ENCODE measurements around the gene GOLGA6L24.
A peak's percentile ranks its signal among the peaks of the same experiment; 100 is the strongest.
"Not testable (repeated sequence)": the region's sequence is repeated elsewhere in the genome, so short reads cannot be mapped to it uniquely, and the experiment has no call there.

GOLGA6L24 gene, protein sequence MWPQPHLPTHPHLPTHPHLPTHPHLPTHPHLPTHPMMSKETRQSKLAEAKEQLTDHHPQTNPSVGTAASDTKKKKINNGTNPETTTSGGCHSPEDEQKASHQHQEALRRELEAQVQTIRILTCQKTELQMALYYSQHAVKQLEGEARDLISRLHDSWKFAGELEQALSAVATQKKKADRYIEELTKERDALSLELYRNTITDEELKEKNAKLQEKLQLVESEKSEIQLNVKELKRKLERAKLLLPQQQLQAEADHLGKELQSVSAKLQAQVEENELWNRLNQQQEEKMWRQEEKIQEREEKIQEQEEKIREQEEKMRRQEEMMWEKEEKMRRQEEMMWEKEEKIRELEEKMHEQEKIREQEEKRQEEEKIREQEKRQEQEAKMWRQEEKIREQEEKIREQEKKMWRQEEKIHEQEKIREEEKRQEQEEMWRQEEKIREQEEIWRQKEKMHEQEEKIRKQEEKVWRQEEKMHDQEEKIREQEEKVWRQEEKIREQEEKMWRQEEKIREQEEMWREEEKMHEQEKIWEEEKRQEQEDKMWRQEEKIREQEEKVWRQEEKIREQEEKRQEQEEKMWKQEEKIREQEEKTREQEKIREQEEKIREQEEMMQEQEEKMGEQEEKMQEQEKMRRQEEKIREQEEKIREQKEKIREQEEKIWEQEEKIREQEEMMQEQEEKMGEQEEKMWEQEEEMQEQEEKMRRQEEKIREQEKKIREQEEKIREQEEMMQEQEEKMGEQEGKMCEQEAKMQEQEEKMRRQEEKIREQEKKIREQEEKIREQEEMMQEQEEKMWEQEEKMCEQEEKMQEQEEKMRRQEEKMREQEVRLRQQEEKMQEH

GRCh38 chr15:28357984-28358383 is at the start of gene GOLGA6L24:
Gene GOLGA6L24 (minus strand): TSS chr15:28358084. CDS start chr15:28358023, 61 bp downstream.
- not testable (repeated sequence) for DNase-seq

GRCh38 chr15:28402774-28403435 is 45.0 kb upstream of the GOLGA6L24 start:
- DNase-seq, result not testable (repeated sequence)

- not testable (repeated sequence) for DNase-seq
Observed at GRCh38 chr15:28396022-28396421, 38.1 kb upstream of the GOLGA6L24 start.

GRCh38 chr15:28380053-28380452 is 22.2 kb upstream of the GOLGA6L24 start:
- not testable (repeated sequence) for DNase-seq

GRCh38 chr15:28378364-28378763 is 20.5 kb upstream of the GOLGA6L24 start, which contains the start of gene GOLGA8F:
Gene GOLGA8F (plus strand): TSS chr15:28378664. CDS start chr15:28378762, 98 bp downstream.
- not testable (repeated sequence) for DNase-seq

GRCh38 chr15:28365502-28365901 is 7.6 kb upstream of the GOLGA6L24 start:
- not testable (repeated sequence) for DNase-seq

GRCh38 chr15:28322129-28322588 is 35.7 kb downstream of the GOLGA6L24 start, which contains the start of gene HERC2:
Gene HERC2 (minus strand): TSS chr15:28322179. CDS start chr15:28321433, 746 bp downstream.
- not testable (repeated sequence) for DNase-seq

DNA sequence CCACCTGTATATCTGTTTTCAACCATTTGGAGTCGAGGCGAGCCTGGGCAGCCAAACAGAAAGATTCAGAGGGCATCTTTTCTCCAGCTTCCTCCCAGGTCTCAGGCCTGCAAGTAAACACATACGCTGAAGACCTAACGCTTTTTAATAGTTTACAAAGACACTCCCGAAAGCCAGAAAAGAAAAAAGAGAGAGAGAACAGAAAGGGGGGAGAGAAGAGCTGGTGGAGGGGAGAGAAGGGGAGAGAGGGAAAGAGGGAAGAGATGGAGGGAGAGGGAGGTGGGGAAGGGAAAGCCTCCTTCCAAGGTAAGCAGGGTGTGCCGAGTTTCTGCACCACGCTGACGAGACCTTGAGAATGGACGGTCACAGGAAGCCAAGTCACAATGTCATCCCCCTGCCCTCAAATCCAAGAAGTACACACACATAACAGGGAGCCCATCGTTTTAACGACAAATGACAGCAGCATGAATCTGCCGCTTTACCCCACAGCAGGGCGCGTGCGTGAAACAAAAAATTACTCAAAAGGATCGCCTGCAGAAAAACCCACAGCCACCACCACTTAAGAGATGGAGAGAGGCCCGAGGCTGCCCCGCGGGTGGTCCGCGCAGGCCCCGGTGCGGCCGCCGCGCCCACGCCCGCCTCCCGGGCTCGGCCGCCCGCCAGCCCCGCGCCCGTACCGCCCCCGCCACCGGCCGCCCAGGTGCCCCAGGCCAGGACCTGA is 36.4 kb downstream of the GOLGA6L24 start:
- DNase-seq, result not testable (repeated sequence)

DNA sequence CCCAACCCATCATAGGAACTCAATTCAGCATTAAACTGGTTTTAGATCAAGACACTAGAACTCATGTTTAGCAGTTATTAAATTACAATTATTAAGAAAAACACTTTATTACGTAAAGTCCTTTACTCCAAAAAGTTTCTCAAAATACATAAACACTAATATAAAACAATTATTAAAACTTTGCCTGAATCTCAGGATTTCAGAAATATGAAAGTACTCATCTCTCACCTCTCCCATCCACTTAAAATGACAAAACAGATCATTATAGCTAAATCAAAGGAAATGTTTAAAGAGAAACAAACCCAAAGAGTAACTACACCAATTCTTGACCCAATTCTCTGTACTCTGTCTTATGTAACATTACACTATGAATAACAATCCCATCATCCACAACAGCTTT is 38.2 kb downstream of the GOLGA6L24 start:
- peak in 1 of 3 donors; percentile 15 for DNase-seq

DNA sequence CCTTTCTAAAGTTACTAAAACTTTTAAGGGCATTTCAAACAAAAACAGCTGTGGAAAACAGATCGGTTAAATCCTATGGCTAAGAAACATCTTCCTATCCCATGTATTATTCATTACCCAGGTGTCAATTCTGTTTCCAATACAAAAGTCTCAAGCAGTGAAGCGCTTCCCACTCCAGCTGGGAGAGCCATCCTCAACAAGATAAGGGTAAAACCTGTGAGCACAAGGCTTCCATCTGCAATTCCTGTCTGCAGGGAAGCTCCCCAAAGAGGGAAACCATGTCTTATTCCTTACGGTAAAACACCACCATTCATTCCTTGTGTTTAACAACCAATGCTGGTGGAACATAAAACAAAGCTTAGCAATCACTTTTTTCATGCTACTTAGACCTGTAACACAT is 39.1 kb downstream of the GOLGA6L24 start:
- not testable (repeated sequence) for DNase-seq

GRCh38 chr15:28318122-28318521 is 39.8 kb downstream of the GOLGA6L24 start:
- DNase-seq, result not testable (repeated sequence)

GRCh38 chr15:28316958-28317357 is 40.9 kb downstream of the GOLGA6L24 start:
- DNase-seq, result peak in 1 of 3 donors; percentile 10

DNA sequence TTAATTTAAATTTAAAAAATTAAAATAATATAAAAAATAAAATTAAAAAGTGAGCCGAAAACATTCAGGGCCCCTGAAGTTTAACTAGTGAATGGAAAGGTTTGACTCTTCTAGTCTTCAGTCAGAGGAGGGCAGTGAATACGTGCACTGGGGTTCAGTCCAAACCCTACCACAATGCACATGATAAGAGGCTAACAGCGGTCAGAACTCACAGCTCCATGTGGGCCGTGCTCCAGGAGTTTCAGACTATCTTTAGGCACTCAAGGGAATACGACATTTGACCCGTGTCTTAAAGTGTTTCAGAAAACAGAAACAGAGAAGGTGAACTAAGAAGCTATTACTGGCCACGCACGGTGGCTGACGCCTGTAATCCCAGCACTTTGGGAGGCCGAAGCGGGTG is 47.4 kb downstream of the GOLGA6L24 start:
- DNase-seq, result not testable (repeated sequence)

GRCh38 chr15:28308718-28309117 is 49.2 kb downstream of the GOLGA6L24 start:
- DNase-seq, result not testable (repeated sequence)

Data from suppressor macrophage treated with lipopolysaccharide for 1 hour (primary cell).